Astrocyte (in vitro differentiated cells and primary cell): ENCODE measurements around the gene MYT1. TPM values are rescaled to one million over a fixed set of nuclear protein-coding genes. Genes with fewer than 3 reads are reported as not detected.

Experiments
- DNase-seq: peaks from one replicate; pipeline ENCODE4 v3.0.0-alpha.2; 2010; ENCODE audit warnings: low read depth
- FAIRE-seq: peaks from 2 replicates; lab custom pipeline; 2011; peaks lifted over from hg19 to GRCh38; lab: Jason Lieb, UNC
- H2AFZ ChIP-seq: 2 replicates; pipeline ENCODE4 v1.6.0; 2012; ENCODE audit warnings: low read depth, low read length, inconsistent platforms
- H3K27ac ChIP-seq: 2 replicates; pipeline ENCODE4 v1.5.1; 2011; ENCODE audit warnings: low read depth, low read length, inconsistent platforms
- H3K27me3 ChIP-seq: 2 replicates; pipeline ENCODE4 v1.6.0; 2011; ENCODE audit warnings: low read length, inconsistent platforms; ENCODE audit not compliant: insufficient read depth
- H3K36me3 ChIP-seq: 2 replicates; pipeline ENCODE4 v1.5.1; 2011; ENCODE audit warnings: low read length, inconsistent platforms; ENCODE audit not compliant: insufficient read depth
- H3K4me1 ChIP-seq: 2 replicates; pipeline ENCODE4 v1.5.1; 2011; ENCODE audit warnings: low read length, inconsistent platforms; ENCODE audit not compliant: insufficient read depth
- H3K4me2 ChIP-seq: 2 replicates; pipeline ENCODE4 v1.6.0; 2012; ENCODE audit warnings: low read length, inconsistent platforms
- H3K4me3 ChIP-seq: 2 replicates; pipeline ENCODE4 v1.5.1; 2011; ENCODE audit warnings: low read depth, mild to moderate bottlenecking, low read length, inconsistent platforms; ENCODE audit not compliant: insufficient read depth
- H3K79me2 ChIP-seq: 2 replicates; pipeline ENCODE4 v1.6.0; 2012; ENCODE audit warnings: mild to moderate bottlenecking, low read length, inconsistent platforms; ENCODE audit not compliant: insufficient read depth
- H3K9ac ChIP-seq: 2 replicates; pipeline ENCODE4 v1.6.0; 2012; ENCODE audit warnings: mild to moderate bottlenecking, low read length, inconsistent platforms
- H3K9me3 ChIP-seq: 2 replicates; pipeline ENCODE4 v1.5.1; 2012; ENCODE audit warnings: low read depth, mild to moderate bottlenecking, low read length, inconsistent platforms; ENCODE audit not compliant: insufficient read depth
- H4K20me1 ChIP-seq: 2 replicates; pipeline ENCODE4 v1.6.0; 2012; ENCODE audit warnings: low read length, inconsistent platforms; ENCODE audit not compliant: insufficient read depth
- H3K27ac Mint-ChIP-seq: one replicate; pipeline ENCODE4 v1.8.0; 2021; ENCODE audit warnings: mild to moderate bottlenecking, mixed read lengths; ENCODE audit not compliant: unreplicated experiment
- H3K27me3 Mint-ChIP-seq: one replicate; pipeline ENCODE4 v1.8.0; 2021; ENCODE audit warnings: low read depth, mixed read lengths; ENCODE audit not compliant: unreplicated experiment
- H3K36me3 Mint-ChIP-seq: one replicate; pipeline ENCODE4 v1.8.0; 2021; ENCODE audit warnings: low read depth, mixed read lengths; ENCODE audit not compliant: unreplicated experiment
- H3K4me1 Mint-ChIP-seq: one replicate; pipeline ENCODE4 v1.8.0; 2021; ENCODE audit warnings: low read depth, mixed read lengths; ENCODE audit not compliant: unreplicated experiment
- H3K4me3 Mint-ChIP-seq: one replicate; pipeline ENCODE4 v1.8.0; 2021; ENCODE audit warnings: mild to moderate bottlenecking, moderate library complexity, mixed read lengths; ENCODE audit not compliant: unreplicated experiment
- H3K9me3 Mint-ChIP-seq: one replicate; pipeline ENCODE4 v1.8.0; 2021; ENCODE audit warnings: mild to moderate bottlenecking, mixed read lengths; ENCODE audit not compliant: unreplicated experiment
- CTCF ChIP-seq: IDR thresholded peaks from 2 replicates; pipeline ENCODE4 v1.5.1; 2011; ENCODE audit warnings: low read depth, mild to moderate bottlenecking, inconsistent platforms, low read length, moderate library complexity; ENCODE audit not compliant: insufficient read depth
- EZH2 ChIP-seq: IDR thresholded peaks from 2 replicates; pipeline ENCODE4 v1.6.1; 2012; ENCODE audit warnings: mild to moderate bottlenecking, low read length, inconsistent platforms; ENCODE audit not compliant: insufficient read depth
- total RNA-seq: library from RNA; stranded (reverse); gene quantifications from 2 replicates; pipeline ENCODE4 v1.2.1, GENCODE V29; 2021

Gene MYT1
- total RNA-seq, 1 donor from 2014 or later, result not detected

- H2AFZ ChIP-seq, result no peak overlapping the region
- Mint-ChIP-seq H3K27me3 (peaks cover 24% of the 10 kb centered on the region), H3K9me3 (no peaks in the 10 kb centered on the region), H3K4me1 (peaks cover 37% of the 10 kb centered on the region), H3K36me3 (no peaks in the 10 kb centered on the region), H3K27ac (no peak overlapping the region), H3K4me3 (no peak overlapping the region)
- H4K20me1 ChIP-seq, result no peaks in the 10 kb centered on the region
- no peak overlapping the region for H3K4me3 ChIP-seq
- no peaks in the 10 kb centered on the region for H3K36me3 ChIP-seq
- TF ChIP-seq EZH2 (no peak), CTCF (no peak)
- H3K27me3 ChIP-seq, result peaks cover 20% of the 10 kb centered on the region
- DNase-seq (no peak), FAIRE-seq (no peak)
- H3K4me2 ChIP-seq, result no peak overlapping the region
- H3K9me3 ChIP-seq, result no peaks in the 10 kb centered on the region
- no peaks in the 10 kb centered on the region for H3K79me2 ChIP-seq
- peaks cover 31% of the 10 kb centered on the region for H3K4me1 ChIP-seq
- no peak overlapping the region for H3K9ac ChIP-seq
- no peak overlapping the region for H3K27ac ChIP-seq
Observed at GRCh38 chr20:64220420-64220819, 56.2 kb downstream of the MYT1 start.

- no peaks in the 10 kb centered on the region for H3K9me3 Mint-ChIP-seq
- DNase-seq, result no peak
- H3K4me1 ChIP-seq, result peaks cover 32% of the 10 kb centered on the region
Observed at GRCh38 chr20:64220891-64221527, 56.8 kb downstream of the MYT1 start.

More at GRCh38 chr20:64220891-64221527, 56.8 kb downstream of the MYT1 start:
- no peak overlapping the region for H3K27ac ChIP-seq
- H3K4me3 Mint-ChIP-seq, result no peak overlapping the region
- no peaks in the 10 kb centered on the region for H3K36me3 ChIP-seq
- H3K4me1 Mint-ChIP-seq, result peaks cover 37% of the 10 kb centered on the region
- no peaks in the 10 kb centered on the region for H3K36me3 Mint-ChIP-seq
- no peaks in the 10 kb centered on the region for H3K79me2 ChIP-seq
- TF ChIP-seq EZH2 (no peak), CTCF (no peak)
- H3K27me3 Mint-ChIP-seq, result peaks cover 21% of the 10 kb centered on the region
- no peak overlapping the region for H3K4me2 ChIP-seq
- H3K9me3 ChIP-seq, result no peaks in the 10 kb centered on the region
- H3K27me3 ChIP-seq, result peaks cover 20% of the 10 kb centered on the region
- no peak overlapping the region for H3K4me3 ChIP-seq
- no peak overlapping the region for H3K9ac ChIP-seq
- no peaks in the 10 kb centered on the region for H4K20me1 ChIP-seq
- FAIRE-seq, result no peak
- no peak overlapping the region for H2AFZ ChIP-seq
- no peak overlapping the region for H3K27ac Mint-ChIP-seq
